AML-193 (cell line): ENCODE measurements around the gene NEMP2.

ENCODE experiments used
- DNase-seq, 2 experiments: peaks; one replicate each; lab custom pipeline; 2025; lab: John Stamatoyannopoulos, UW

The NEMP2 gene

DNA sequence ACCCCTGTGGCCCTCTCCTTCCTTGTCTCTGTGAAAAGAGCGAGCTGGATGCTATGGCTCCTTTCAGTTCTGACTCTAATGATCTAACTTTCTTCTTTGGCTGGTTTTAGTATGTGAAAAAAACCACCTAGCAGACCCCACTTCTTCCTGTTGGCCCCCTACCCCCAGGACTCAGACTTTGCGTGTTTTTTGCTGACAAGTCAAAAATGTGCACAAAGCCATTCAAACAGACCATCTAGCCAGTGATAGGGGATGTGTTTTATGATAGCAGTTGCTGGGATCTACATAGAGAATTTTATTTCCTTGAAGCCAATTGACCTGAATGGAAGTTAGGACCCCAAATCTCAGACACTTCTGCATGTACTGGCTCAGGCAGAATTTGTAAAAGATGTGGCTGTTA lies 77.3 kb downstream of the NEMP2 start:
- no peak for DNase-seq

DNA sequence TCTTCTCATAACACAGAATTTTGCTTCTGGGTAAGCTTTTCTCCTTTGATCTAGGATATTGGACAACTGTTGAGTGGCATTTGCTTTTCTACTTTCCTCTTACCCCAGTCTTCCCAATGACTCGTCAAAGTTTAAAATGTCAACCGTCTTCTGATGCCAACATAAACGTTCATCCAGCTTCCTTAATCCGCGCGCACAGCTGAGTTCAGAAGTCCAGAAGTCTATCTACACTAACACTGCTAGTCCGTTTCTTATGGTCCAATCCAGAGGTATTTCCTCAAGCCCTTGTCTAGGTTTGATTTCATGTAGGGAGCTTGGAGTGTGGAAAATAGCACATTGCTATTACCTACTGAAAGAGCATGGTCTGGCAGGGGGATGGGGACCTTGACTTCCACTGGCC lies 77.7 kb downstream of the NEMP2 start:
- DNase-seq: no peak

DNA sequence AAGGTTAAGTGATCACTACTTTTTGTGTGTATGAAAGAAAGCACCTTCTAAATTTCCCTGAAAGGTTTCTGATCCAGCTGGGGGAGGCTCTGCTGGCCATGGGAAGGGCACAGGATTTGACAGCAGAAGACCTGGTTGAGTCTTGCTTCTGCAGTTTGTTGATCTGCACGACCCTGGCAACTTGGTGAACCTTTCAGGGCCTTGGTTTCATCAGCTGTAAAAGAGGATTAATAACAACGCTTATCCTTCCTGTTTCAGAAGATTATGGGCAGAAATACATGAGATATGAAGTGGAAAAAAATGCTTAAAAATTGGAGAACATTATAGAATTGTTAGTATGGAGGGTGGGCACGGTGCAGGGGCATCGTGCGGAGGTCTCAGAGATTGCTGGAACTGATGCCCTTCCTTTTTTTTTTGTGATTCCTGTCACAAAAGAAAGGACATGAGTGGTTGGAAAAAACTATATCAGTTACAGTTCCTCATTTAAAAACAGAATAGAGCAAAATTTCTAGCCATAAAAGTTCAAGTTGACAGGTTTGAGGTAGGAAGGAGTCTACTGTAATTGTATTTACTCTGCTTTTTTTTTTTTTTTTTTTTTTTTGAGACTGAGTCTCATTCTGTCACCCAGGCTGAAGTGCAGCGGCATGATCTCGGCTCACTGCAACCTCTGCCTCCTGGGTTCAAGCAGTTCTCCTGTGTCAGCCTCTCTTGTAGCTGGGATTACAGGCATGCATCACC lies 79.0 kb downstream of the NEMP2 start:
- no peak for DNase-seq

DNA sequence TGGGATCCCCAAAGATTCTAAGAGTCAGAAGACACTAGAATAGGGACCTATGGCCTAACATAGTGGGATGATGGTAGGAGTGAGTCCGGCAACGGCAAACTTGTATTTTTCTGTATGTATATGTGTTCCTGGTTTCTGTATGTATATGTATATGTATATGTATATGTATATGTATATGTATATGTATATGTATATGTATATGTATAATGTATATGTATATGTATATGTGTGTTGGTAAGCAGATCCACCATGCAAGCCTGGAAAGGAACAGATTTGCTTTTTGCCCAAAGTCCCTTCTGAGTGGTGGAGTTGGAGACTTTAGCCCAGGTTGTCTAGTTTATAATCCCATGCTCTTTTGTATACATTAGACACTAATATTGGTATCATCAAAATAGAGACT lies 79.7 kb downstream of the NEMP2 start:
- DNase-seq: no peak
